Measurements from ENCODE around the gene CACNA2D1. TPM values are rescaled to one million over a fixed set of nuclear protein-coding genes. Genes with fewer than 3 reads are reported as not detected.

The CACNA2D1 gene
- total RNA-seq, 4 donors from 2014 or later, result 34.4 to 128 (median 67.9) TPM

DNA sequence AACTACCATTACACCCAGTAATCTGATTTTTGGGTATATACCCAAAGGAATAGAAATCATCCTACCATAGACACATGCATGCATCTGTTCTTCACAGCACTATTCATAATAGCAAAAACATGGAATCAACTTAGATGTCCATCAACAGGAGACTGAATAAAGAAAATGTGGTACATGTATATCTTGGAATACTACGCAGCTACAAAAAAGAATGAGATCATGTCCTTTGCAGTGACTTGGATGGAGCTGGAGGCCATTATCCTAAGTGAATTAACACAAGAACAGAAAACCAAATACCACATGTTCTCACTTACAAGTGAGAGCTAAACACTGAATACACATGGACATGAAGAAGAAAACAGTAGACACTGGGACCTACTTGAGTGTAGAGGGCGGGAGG is 254.9 kb downstream of the CACNA2D1 start:
- Histone ChIP-seq H3K4me1 (no peaks in the 10 kb centered on the region), H3K27me3 (no peaks in the 10 kb centered on the region), H3K27ac (no peak overlapping the region), H3K36me3 (no peaks in the 10 kb centered on the region), H3K4me3 (replicated peaks in 1 of 3) (no peak overlapping the region), H3K9me3 (no peaks in the 10 kb centered on the region)
- no peak for DNase-seq
- intact Hi-C loops (cut with DNase I), result no loop called here
- TF ChIP-seq, protein P1, sequence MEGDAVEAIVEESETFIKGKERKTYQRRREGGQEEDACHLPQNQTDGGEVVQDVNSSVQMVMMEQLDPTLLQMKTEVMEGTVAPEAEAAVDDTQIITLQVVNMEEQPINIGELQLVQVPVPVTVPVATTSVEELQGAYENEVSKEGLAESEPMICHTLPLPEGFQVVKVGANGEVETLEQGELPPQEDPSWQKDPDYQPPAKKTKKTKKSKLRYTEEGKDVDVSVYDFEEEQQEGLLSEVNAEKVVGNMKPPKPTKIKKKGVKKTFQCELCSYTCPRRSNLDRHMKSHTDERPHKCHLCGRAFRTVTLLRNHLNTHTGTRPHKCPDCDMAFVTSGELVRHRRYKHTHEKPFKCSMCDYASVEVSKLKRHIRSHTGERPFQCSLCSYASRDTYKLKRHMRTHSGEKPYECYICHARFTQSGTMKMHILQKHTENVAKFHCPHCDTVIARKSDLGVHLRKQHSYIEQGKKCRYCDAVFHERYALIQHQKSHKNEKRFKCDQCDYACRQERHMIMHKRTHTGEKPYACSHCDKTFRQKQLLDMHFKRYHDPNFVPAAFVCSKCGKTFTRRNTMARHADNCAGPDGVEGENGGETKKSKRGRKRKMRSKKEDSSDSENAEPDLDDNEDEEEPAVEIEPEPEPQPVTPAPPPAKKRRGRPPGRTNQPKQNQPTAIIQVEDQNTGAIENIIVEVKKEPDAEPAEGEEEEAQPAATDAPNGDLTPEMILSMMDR (IDR thresholded peaks at IDR 0.05), result no peak
- no peak for TF ChIP-seq POLR2A (IDR thresholded peaks at IDR 0.05)
- 92 to 95% methylated on average over 2 of the region's 2 CpGs for WGBS, 2 donors

DNA sequence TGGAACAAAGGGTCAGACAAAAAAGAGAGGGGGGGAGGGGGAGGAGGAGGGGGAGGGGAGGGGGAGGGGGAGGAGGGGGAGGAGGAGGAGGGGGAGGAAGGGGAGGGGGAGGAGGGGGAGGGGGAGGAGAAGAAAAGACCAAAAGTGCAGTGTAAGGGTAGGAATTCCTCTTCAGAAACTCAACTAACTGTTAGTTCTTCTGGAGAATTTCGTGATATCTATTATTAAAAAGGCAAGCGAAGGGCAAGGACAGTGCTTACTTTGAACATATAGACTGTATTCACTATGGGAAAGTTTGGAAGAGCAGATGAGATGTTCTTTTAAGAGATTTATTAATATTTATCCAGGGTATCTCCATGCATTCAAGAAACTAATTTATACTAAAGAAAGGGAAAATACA is 258.1 kb downstream of the CACNA2D1 start:
- Histone ChIP-seq H3K9me3 (no peaks in the 10 kb centered on the region), H3K27ac (no peak overlapping the region), H3K4me1 (no peaks in the 10 kb centered on the region), H3K36me3 (no peaks in the 10 kb centered on the region), H3K4me3 (replicated peaks in 1 of 3) (no peak overlapping the region), H3K27me3 (no peaks in the 10 kb centered on the region)
- no peak for DNase-seq
- no peak for TF ChIP-seq POLR2A (IDR thresholded peaks at IDR 0.05)
- TF ChIP-seq, protein P1 (IDR thresholded peaks at IDR 0.05), result no peak
- 96 to 97% methylated on average over 2 of the region's 2 CpGs for WGBS, 2 donors
- intact Hi-C loops (cut with DNase I), result no loop called here

DNA sequence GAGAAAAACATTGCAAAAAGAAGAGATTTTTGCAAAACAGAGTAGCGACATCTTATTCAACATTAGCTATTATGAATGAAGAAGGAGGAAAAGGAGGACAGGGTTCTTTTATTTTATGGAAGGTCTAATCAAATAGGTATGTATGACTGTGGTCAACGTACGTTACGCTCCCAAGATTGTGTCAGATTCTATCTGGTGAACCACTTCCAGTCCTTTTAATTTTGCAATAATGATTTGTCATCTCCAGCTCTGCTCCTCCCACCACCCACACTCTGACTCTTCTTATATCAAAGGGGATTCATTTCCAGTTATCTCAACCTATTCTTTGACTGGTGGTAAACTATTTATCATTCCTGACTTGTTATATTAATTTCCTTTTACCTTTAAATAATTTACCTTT is 259.9 kb downstream of the CACNA2D1 start:
- DNase-seq, result no peak
- H3K4me1 ChIP-seq, result no peaks in the 10 kb centered on the region
- H3K27me3 ChIP-seq, result no peaks in the 10 kb centered on the region
- H3K4me3 ChIP-seq (replicated peaks in 1 of 3), result no peak overlapping the region
- H3K27ac ChIP-seq, result no peak overlapping the region
- H3K9me3 ChIP-seq, result no peaks in the 10 kb centered on the region
- intact Hi-C loops (cut with DNase I), result no loop called here
- H3K36me3 ChIP-seq, result no peaks in the 10 kb centered on the region
- TF ChIP-seq, protein P1 (IDR thresholded peaks at IDR 0.05), result no peak
- no peak for TF ChIP-seq POLR2A (IDR thresholded peaks at IDR 0.05)
- 68 to 96% methylated on average over 4 of the region's 4 CpGs for WGBS, 2 donors

DNA sequence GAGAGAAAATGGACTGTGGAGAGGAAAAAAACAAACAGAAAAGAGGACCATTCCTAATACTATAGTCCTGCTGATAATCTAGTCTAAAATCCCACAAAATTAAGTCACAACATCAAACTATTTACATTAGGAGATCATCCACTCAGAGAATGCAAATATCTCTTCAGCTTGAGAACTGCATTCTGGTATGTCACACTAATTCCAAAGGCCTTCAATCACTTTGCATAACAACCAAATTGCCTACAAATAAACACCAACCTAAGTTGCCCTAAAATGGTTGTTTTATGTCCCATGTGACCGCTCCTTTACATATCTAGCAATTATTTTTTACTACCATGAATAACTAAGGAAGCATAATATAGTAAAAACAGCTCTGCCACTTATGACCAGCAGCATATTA is 264.3 kb downstream of the CACNA2D1 start:
- Histone ChIP-seq H3K27ac (no peak overlapping the region), H3K4me1 (no peaks in the 10 kb centered on the region), H3K27me3 (no peaks in the 10 kb centered on the region), H3K36me3 (no peaks in the 10 kb centered on the region), H3K4me3 (replicated peaks in 1 of 3) (no peak overlapping the region), H3K9me3 (no peaks in the 10 kb centered on the region)
- 96 to 98% methylated on average over 1 of the region's 1 CpG for WGBS, 2 donors
- no peak for DNase-seq
- intact Hi-C loops (cut with DNase I), result no loop called here
- no peak for TF ChIP-seq POLR2A (IDR thresholded peaks at IDR 0.05)
- TF ChIP-seq, protein P1 (IDR thresholded peaks at IDR 0.05), result no peak

DNA sequence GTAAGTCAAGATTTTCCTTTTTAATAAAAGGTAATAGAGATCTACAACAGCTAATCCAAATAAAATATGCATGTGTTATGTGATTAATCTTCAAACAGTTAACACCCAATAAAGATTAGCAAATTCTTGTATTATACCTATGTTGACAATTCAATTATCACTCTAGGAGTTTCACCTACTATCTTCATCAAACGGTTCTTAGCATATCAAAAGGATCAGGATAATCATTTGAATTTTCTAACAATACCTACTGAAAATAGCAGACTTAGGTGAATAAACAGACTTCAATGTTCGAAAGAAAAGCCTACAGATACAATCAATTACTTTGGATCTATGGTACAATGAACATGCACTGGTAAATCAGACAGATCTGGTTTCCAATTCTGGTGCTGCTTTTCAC is 268.3 kb downstream of the CACNA2D1 start:
- Histone ChIP-seq H3K4me1 (no peaks in the 10 kb centered on the region), H3K9me3 (no peaks in the 10 kb centered on the region), H3K36me3 (no peaks in the 10 kb centered on the region), H3K4me3 (replicated peaks in 1 of 3) (no peak overlapping the region), H3K27ac (no peak overlapping the region), H3K27me3 (no peaks in the 10 kb centered on the region)
- TF ChIP-seq, protein P1 (IDR thresholded peaks at IDR 0.05), result no peak
- TF ChIP-seq POLR2A (IDR thresholded peaks at IDR 0.05), result no peak
- intact Hi-C loops (cut with DNase I), result no loop called here
- 62 to 74% methylated on average over 2 of the region's 2 CpGs for WGBS, 2 donors
- no peak for DNase-seq
